ENCODE data around the gene AKT2. TPM values are rescaled to one million over a fixed set of nuclear protein-coding genes. Genes with fewer than 3 reads are reported as not detected.

AKT2 gene
- total and polyA plus RNA-seq, 2 of the 8 experiments (the other 6 are each of a cell fraction or from before 2014, with no cell fraction given): 151 to 183 TPM

DNA sequence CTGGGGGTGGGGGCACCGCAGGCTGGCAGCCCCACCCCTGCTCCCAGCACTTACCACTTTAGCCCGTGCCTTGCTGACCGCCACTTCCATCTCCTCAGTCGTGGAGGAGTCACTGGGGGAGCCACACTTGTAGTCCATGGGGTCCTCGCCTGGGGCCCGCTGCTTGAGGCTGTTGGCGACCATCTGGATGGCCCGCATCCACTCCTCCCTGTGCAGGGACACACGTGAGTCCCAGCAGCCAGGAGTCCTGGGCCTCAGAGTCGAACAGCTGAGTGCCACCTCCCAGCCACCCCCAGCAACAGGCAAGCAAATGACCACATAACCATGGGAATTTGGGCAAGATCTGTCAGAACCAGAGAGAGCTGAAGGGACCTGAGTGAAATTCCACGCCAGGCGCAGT lies 42.7 kb downstream of the AKT2 start:
- no peak for TF ChIP-seq TAF1 (IDR thresholded peaks at IDR 0.05; ENCODE audit: low read depth, low read length)
- TF ChIP-seq CBX8 (IDR thresholded peaks at IDR 0.05; ENCODE audit: borderline replicate concordance, low read depth, low read length): no peak
- no peak for TF ChIP-seq SAP30 (IDR thresholded peaks at IDR 0.05; ENCODE audit: insufficient read depth, insufficient replicate concordance, low read length)
- TF ChIP-seq GABPA (IDR thresholded peaks at IDR 0.05; ENCODE audit: borderline replicate concordance, insufficient read depth, low read length): no peak
- Histone ChIP-seq H3K36me3 (ENCODE audit: control insufficient read depth in 2 of 4, insufficient read depth in 4 of 4, low read length in 3 of 4) (peaks cover 4 to 27% (median 10%) of the 10 kb centered on the region in 4 experiments; a peak in 5 of 8 replicates), H3K23ac (ENCODE audit: insufficient read length) (no peak overlapping the region), H2BK5ac (ENCODE audit: low read depth, low read length) (no peak overlapping the region), H2AFZ (ENCODE audit: low read length) (no peak overlapping the region), H3K4me1 (replicated peaks in 1 of 4; ENCODE audit: control insufficient read depth in 3 of 4, insufficient read depth in 4 of 4, low read length in 3 of 4) (no peaks in the 10 kb centered on the region; a peak in 1 of 7 replicates), H4K20me1 (replicated peaks in 1 of 2; ENCODE audit: control insufficient read depth in 1 of 2, insufficient read depth in 2 of 2, low read length in 2 of 2) (peaks cover 2 to 4% of the 10 kb centered on the region in 2 experiments), H3K4me3 (ENCODE audit: extremely low read depth in 1 of 4, insufficient read depth in 2 of 4, low read depth in 3 of 4, low read length in 4 of 4) (no peak overlapping the region), H4K5ac (ENCODE audit: insufficient read length, low read depth, low read length) (no peak overlapping the region), H2BK20ac (ENCODE audit: low read length) (no peak overlapping the region), H3K27me3 (replicated peaks in 1 of 4; ENCODE audit: control insufficient read depth in 3 of 4, extremely low read depth in 1 of 4, insufficient read depth in 3 of 4, low read length in 3 of 4) (no peaks in the 10 kb centered on the region), H3K27ac (ENCODE audit: low read depth, low read length) (no peak overlapping the region), H3K4me2 (ENCODE audit: insufficient read depth in 1 of 2, low read depth in 2 of 2, low read length in 2 of 2) (no peak overlapping the region), H2BK12ac (ENCODE audit: low read depth, low read length) (no peak overlapping the region), H4K8ac (ENCODE audit: extremely low read depth, insufficient read depth, low read length) (no peak overlapping the region), H3K18ac (ENCODE audit: extremely low read depth, low read length) (no peak overlapping the region), H3K4ac (replicated peaks; ENCODE audit: insufficient read length, low read depth, low read length) (no peak overlapping the region), H2AK5ac (ENCODE audit: low read depth, low read length) (no peak overlapping the region), H3K79me1 (ENCODE audit: low read depth, low read length) (peaks cover 5% of the 10 kb centered on the region), H3K56ac (replicated peaks; ENCODE audit: insufficient read length, low read depth, low read length) (no peak overlapping the region), H4K91ac (replicated peaks; ENCODE audit: insufficient read length, low read length) (no peak overlapping the region), H3K79me2 (ENCODE audit: control insufficient read depth in 1 of 2, insufficient read depth in 2 of 2, low read length in 2 of 2) (no peaks in the 10 kb centered on the region), H2BK120ac (replicated peaks; ENCODE audit: low read depth, low read length) (no peak overlapping the region), H3K9me3 (ENCODE audit: insufficient read depth in 2 of 2, low read depth in 1 of 2, low read length in 1 of 2) (no peaks in the 10 kb centered on the region), H3K14ac (ENCODE audit: insufficient read length) (no peak overlapping the region), H3K9ac (replicated peaks in 1 of 4; ENCODE audit: extremely low read depth in 1 of 4, low read depth in 3 of 4, low read length in 3 of 4) (no peak overlapping the region), H2BK15ac (ENCODE audit: low read length) (no peak overlapping the region), H3K23me2 (ENCODE audit: low read depth, low read length) (no peaks in the 10 kb centered on the region)
- WGBS, 2 experiments (ENCODE audit: extremely low coverage in 1 of 2, insufficient coverage in 1 of 2, insufficient read length in 1 of 2, insufficient replicate concordance in 2 of 2, low coverage in 1 of 2, low lambda C conversion rate in 2 of 2, missing lambda C conversion rate in 1 of 2): 91% methylated on average over 12 of the region's 12 CpGs; no CpG with 5 or more reads in 1 of the 2 experiments
- DNase-seq (ENCODE audit: low read depth in 1 of 2, low spot score in 2 of 2) (no peak), FAIRE-seq (no peak)
- ChIA-PET POLR2A (ENCODE audit: partially characterized antibody) (interaction anchor here (1.4 to 1.5 kb wide), 2 partner anchors 15 to 32 kb away, joined by 3 to 4 read pairs; partner anchors contain the start of gene CCNP), CTCF (ENCODE audit: partially characterized antibody) (interaction anchor here (0.7 to 1.8 kb wide), 2 partner anchors 10 to 28 kb away, joined by 3 to 6 read pairs; no protein-coding TSS in a partner anchor)

Data from H1 (cell line).